Sciatic nerve (tissue), 1 donor: ENCODE measurements around the gene CD302. TPM values are rescaled to one million over a fixed set of nuclear protein-coding genes. Genes with fewer than 3 reads are reported as not detected.

Source experiments
- total RNA-seq: library from RNA; stranded (reverse); fragmentation: NEBNext Ultra II Directional; extraction: Animal tissue kit (Norgen Biotek cat#: 25700); gene quantifications from one replicate; pipeline ENCODE4 v1.2.1, GENCODE V29; 2021
- donor health status: DM: no; HTN: no; CAD: no.

CD302 gene
- total RNA-seq, 1 donor from 2014 or later, result 47.1 TPM

Other genes starting within 250 kb of the CD302 start
- gene BAZ2B, start 181.7 kb downstream of the CD302 start, total RNA-seq, result 139 TPM
- gene MARCHF7, start 85.7 kb downstream of the CD302 start, total RNA-seq, result 92.2 TPM
- 4.5 TPM for gene LY75, start 106.5 kb upstream of the CD302 start, total RNA-seq